Measurements from ENCODE around the gene CNGA3.

- TF ChIP-seq, protein P1, sequence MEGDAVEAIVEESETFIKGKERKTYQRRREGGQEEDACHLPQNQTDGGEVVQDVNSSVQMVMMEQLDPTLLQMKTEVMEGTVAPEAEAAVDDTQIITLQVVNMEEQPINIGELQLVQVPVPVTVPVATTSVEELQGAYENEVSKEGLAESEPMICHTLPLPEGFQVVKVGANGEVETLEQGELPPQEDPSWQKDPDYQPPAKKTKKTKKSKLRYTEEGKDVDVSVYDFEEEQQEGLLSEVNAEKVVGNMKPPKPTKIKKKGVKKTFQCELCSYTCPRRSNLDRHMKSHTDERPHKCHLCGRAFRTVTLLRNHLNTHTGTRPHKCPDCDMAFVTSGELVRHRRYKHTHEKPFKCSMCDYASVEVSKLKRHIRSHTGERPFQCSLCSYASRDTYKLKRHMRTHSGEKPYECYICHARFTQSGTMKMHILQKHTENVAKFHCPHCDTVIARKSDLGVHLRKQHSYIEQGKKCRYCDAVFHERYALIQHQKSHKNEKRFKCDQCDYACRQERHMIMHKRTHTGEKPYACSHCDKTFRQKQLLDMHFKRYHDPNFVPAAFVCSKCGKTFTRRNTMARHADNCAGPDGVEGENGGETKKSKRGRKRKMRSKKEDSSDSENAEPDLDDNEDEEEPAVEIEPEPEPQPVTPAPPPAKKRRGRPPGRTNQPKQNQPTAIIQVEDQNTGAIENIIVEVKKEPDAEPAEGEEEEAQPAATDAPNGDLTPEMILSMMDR (conservative IDR thresholded peaks at IDR 0.05; ENCODE audit: low read depth, low read length), result no peak
- no peak for TF ChIP-seq EZH2 (IDR thresholded peaks at IDR 0.05; ENCODE audit: low read length, unreplicated experiment)
- no peak for TF ChIP-seq EZH2phosphoT487 (IDR thresholded peaks at IDR 0.05; ENCODE audit: borderline replicate concordance, low read length)
These were observed 18.5 kb upstream of the CNGA3 start for GRCh38 chr2:98327776-98328175.

Measured in PC-3 (cell line).